Measurements from ENCODE around the gene ERAP2. TPM values are rescaled to one million over a fixed set of nuclear protein-coding genes. Genes with fewer than 3 reads are reported as not detected.

ERAP2 gene
- 0.98 to 2.0 TPM (median 1.2 TPM) in 5 replicates for total RNA-seq (2022; extraction: Qiagen RNA extraction)

GRCh38 chr5:96876292-96876850, at the start of gene ERAP2:
Gene ERAP2, plus strand, starts transcription at chr5:96876500. Its CDS starts 3,186 bp downstream, at chr5:96879686.

GRCh38 chr5:96935559-96936430, 59.5 kb downstream of the ERAP2 start, which contains the start of gene LNPEP:
Gene LNPEP, plus strand, starts transcription at chr5:96936080. Its CDS starts 76 bp downstream, at chr5:96936156.

Other genes with a start within 250 kb of the ERAP2 start
- gene CAST, start 214.1 kb upstream of the ERAP2 start, total RNA-seq (2022; extraction: Qiagen RNA extraction): 140 to 204 TPM (median 164 TPM) in 5 replicates
- 7.4 to 9.6 TPM (median 8.4 TPM) in 5 replicates for gene ERAP1, start 68.6 kb upstream of the ERAP2 start, total RNA-seq (2022; extraction: Qiagen RNA extraction)
- 5.1 to 7.0 TPM (median 6.8 TPM) in 5 replicates for gene LNPEP, start 59.6 kb downstream of the ERAP2 start, total RNA-seq (2022; extraction: Qiagen RNA extraction)

All from A549 treated with AZD2906 at 1 μM for 4 hours (cell line).